Sigmoid colon (tissue), 4 donors: ENCODE measurements around the gene AGAP9.
"Not testable (repeated sequence)": the region's sequence is repeated elsewhere in the genome, so short reads cannot be mapped to it uniquely, and the experiment has no call there.

ENCODE experiments used
- POLR2A ChIP-seq, 2 donors: fragments of 450-650 bp; IDR thresholded peaks; one replicate each; pipeline ENCODE4 v1.6.1; 2016; ENCODE audit warnings: antibody characterized with exemption in 2 of 2, mild to moderate bottlenecking in 2 of 2, moderate library complexity in 2 of 2
- POLR2AphosphoS5 ChIP-seq, 4 donors: sonication (generic); formaldehyde crosslinking; IDR thresholded peaks; one replicate each; pipeline ENCODE4 v1.6.1; 2017; ENCODE audit warnings: antibody characterized with exemption in 4 of 4

GRCh38 chr10:47480133-47480532 lies 43.3 kb downstream of the AGAP9 start:
- not testable (repeated sequence) for TF ChIP-seq POLR2AphosphoS5, POLR2A (IDR thresholded peaks at IDR 0.05)
